ENCODE results near the gene EXOSC7.
A peak's percentile ranks its signal among the peaks of the same experiment; 100 is the strongest.
"Not testable (repeated sequence)": the region's sequence is repeated elsewhere in the genome, so short reads cannot be mapped to it uniquely, and the experiment has no call there.

EXOSC7 gene

GRCh38 chr3:44962621-44963393 is 13.2 kb upstream of the EXOSC7 start:
- DNase-seq, result no peak

- DNase-seq, result no peak
Measured at GRCh38 chr3:44963571-44964325, 12.3 kb upstream of the EXOSC7 start.

- no peak for DNase-seq
Measured at GRCh38 chr3:44965165-44965564, 10.9 kb upstream of the EXOSC7 start.

GRCh38 chr3:44966795-44967278 is 9.2 kb upstream of the EXOSC7 start:
- peak; percentile 95 for DNase-seq

- DNase-seq, result no peak
Measured at GRCh38 chr3:44968447-44968858, 7.6 kb upstream of the EXOSC7 start.

DNA sequence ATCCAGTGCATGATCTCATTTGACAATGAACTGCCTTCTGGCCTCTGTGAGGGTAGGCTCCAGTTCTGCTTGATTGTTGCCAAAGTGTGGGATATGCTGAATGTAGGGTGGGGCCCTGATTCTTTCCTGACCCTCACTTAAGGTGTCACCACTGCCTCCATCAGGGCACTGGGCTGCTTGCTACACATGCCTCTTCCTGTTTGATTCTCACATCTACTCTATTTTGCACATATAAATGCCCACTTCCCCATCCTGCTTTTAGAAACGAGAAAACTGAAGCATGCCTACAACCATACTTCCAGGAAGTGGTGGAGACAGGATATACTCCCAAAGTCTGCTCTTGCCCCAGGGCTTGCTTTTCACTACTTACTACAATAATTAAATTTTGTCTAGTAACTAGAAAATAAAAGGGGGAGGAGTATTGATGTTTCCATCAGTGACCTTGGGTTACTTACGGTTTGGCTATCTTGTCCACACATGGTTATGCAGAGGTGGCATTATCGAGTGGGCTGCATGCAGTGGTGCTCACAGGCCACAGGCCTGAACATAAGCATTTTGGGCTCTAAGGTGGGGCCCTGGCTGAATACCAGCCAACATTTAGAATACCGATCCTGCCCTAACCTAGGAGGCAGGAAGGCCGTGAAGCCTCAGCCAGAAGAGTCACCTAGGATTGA is 6.8 kb upstream of the EXOSC7 start:
- DNase-seq, result peak; percentile 89

GRCh38 chr3:44969828-44970179 is 6.2 kb upstream of the EXOSC7 start:
- DNase-seq, result no peak

GRCh38 chr3:44970926-44971490 is 5.0 kb upstream of the EXOSC7 start:
- no peak for DNase-seq

DNA sequence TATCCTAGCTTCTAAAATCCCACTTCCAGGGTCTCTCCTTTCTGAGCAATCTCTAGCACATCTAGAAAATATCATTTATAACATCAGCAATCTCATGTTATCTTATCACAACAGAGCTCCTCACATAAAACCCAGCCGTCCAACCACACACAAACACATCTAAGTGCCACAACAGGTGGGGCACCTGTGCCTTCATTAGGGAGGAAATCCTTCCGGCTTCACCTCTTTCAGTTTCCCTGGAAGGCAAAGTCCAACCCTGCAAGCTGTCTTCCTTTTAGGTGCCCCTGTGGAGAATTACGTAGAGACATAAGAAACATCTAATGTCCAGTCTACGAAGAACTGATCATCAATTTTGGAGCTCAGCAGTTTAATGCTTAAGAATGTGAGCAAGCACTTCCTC is 1.6 kb upstream of the EXOSC7 start:
- no peak for DNase-seq

GRCh38 chr3:44981220-44981619 is 5.2 kb downstream of the EXOSC7 start:
- peak; percentile 35 for DNase-seq

- DNase-seq, result no peak
Measured at GRCh38 chr3:44981751-44982150, 5.7 kb downstream of the EXOSC7 start.

GRCh38 chr3:44982817-44983216 is 6.8 kb downstream of the EXOSC7 start:
- DNase-seq, result no peak

- no peak for DNase-seq
Measured at GRCh38 chr3:44983484-44983941, 7.5 kb downstream of the EXOSC7 start.

GRCh38 chr3:44984335-44984734 is 8.3 kb downstream of the EXOSC7 start:
- DNase-seq, result peak; percentile 13

DNA sequence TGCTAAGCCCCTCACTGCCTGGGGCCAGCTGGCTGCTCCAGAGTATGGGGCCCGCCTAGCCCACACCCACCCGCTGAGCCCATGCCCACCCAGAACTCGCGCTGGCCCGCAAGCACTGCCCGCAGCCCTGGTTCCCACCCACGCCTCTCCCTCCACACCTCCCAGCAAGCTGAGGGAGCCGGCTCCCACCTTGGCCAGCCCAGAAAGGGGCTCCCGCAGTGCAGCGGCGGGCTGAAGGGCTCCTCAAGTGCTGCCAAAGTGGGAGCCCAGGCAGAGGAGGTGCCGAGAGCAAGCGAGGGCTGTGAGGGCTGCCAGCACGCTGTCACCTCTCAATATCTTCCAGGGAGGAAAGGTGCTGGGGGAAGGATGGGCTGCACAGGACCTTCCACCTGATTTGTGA is 10.3 kb downstream of the EXOSC7 start:
- DNase-seq, result not testable (repeated sequence)

DNA sequence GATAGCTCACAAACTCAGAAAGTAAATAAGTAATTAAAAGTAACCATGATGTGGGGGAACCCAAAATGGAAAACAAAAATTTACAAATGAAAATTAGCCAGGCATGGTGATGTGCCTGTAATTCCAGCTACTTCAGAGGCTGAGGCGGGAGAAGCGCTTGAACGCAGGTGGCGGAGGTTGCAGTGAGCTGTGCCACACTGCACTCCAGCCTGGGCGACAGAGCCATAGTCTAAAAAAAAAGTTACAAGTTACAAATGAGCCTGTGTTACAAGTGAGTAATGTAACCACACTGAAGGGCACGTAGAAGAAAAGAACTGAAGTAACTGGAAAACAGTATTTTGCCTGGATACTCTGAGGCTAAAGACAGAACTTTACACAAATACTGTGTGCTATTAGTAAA is 11.3 kb downstream of the EXOSC7 start:
- DNase-seq, result no peak

GRCh38 chr3:44988073-44988472 is 12.0 kb downstream of the EXOSC7 start:
- DNase-seq, result no peak

DNA sequence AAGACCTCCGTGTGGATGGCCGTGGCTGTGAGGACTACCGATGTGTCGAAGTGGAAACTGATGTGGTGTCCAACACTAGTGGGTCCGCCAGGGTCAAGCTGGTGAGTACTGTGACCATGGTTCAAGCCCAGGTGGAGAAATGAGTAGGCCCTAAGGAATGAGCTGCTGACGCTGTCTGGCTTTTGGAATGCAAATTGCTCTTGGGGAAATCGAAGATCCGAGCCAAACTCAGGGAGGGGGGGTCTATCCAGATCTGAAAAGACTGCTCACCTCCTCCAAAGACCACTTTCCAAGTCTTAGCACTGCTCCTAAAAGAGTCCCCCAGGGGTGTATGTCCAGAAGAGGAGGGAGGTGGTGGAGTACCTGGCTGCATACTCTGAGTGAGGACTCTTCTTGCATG is 13.1 kb downstream of the EXOSC7 start:
- no peak for DNase-seq

DNA sequence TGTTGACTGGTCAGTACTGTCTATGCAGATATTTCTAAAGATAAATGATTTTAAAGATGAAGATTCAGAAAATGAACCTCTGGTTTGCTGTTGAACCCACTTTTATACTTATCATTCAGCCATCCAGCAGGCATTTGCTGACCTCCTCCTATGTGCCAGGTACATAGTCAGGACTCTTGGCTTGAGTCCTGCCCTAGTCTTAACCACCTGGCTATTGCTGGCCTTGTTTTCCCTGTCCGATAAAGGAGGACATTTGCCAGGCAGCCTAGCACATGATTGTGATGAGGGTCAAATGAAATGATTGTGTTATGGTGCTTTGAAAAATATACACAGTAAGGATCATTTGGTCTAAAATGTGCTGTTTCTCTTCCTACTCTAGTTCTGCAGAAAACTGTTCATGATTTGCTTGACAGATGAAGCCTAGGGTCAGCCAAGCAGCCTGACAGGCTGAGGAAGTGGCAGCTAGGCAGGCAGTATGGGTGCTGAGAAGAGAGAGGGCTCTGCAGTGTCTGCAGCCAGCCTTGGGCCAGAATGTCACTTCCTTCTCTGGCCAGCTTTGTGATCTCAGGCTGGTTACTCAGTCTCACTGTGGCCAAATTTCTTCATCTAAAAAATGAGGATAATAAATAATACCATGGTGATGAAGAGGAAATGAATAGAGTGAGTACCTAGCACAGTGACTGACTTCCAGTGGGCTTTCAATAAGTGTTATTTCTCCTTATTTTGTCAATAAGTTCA is 13.8 kb downstream of the EXOSC7 start:
- DNase-seq, result no peak

DNA sequence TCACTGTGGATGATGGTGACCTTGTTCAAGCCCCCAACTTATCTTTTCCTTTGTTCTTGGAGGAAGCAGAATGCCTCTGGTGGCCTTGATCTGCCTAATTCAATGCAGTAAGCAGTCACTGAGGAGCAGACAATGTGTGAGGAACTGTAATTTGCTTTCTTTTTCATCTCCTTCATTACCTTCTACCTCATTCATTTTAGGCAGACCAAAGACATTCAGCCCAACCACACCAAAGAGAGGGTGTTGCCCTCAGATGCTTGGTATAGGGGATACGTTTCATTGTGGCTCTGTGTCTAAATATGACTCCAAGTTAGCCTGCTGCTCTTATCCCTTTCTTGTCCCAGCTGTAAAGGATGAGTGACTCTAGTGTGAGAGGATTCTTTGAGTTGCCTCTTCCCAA is 15.3 kb downstream of the EXOSC7 start:
- DNase-seq, result no peak

DNA sequence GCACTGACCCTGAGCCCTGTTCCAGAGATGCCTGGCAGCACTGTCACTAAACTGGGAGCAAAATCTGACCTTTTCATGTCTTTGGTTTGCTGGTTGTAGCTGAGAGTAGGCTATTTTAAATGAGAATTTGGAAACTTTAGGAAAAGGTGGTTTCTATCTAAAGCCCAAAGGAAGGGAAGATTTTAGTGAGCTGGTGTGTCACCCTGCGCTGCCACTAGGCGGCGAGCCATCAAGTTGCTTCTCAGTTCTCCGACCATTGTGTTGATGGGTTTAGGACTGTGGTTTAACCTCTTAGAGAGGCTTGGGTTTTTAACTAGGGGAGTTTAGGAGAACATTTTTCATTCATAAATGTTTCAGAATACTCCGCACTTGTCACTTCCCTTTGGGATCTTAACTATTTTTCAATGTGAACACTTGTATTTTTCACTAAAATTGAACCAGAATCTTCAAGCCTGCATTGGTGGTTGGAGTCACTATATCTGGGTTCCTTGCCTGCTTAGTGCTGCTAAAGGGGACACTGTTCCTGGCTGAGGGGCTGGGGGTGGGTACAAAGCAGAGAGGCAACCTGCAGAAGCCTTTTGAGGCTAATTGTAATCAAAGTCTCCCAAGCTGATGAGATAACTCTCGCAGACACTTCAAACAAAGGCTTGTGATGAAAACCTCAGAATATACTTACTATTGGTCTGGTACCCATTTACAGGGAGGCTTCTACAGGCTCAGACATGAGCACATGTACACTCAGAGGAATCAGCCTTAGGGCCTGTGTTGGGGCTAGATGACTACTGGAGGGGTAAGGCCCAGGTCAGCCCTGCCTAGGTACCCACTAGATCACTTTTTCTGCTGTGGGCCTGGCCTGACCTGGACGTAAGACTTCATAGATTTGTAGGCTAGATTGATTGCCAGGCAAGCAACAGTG is 16.8 kb downstream of the EXOSC7 start:
- DNase-seq, result no peak

All from GF-D8 (cell line).